Measurements from ENCODE around the gene SLK.

- TF ChIP-seq POLR2A (IDR thresholded peaks at IDR 0.05) (no peak), EP300 (IDR thresholded peaks at IDR 0.05) (no peak)
- TF ChIP-seq, protein P1, sequence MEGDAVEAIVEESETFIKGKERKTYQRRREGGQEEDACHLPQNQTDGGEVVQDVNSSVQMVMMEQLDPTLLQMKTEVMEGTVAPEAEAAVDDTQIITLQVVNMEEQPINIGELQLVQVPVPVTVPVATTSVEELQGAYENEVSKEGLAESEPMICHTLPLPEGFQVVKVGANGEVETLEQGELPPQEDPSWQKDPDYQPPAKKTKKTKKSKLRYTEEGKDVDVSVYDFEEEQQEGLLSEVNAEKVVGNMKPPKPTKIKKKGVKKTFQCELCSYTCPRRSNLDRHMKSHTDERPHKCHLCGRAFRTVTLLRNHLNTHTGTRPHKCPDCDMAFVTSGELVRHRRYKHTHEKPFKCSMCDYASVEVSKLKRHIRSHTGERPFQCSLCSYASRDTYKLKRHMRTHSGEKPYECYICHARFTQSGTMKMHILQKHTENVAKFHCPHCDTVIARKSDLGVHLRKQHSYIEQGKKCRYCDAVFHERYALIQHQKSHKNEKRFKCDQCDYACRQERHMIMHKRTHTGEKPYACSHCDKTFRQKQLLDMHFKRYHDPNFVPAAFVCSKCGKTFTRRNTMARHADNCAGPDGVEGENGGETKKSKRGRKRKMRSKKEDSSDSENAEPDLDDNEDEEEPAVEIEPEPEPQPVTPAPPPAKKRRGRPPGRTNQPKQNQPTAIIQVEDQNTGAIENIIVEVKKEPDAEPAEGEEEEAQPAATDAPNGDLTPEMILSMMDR (IDR thresholded peaks at IDR 0.05): no peak
Observed at GRCh38 chr10:104026762-104027161, 59.8 kb downstream of the SLK start.

Measured in tibial nerve (tissue), 4 donors.